ENCODE measurements around the gene PRR5. TPM values are rescaled to one million over a fixed set of nuclear protein-coding genes. Genes with fewer than 3 reads are reported as not detected.
A peak's percentile ranks its signal among the peaks of the same experiment; 100 is the strongest.

The PRR5 gene
- polyA plus RNA-seq, 1 of the 3 experiments (the other 2 are of a cell fraction), result 1.3 TPM

- Histone ChIP-seq H3K9me2 (no peaks in the 10 kb centered on the region), H3K4me1 (ENCODE audit: control insufficient read depth in 1 of 2, insufficient read depth in 2 of 2, low read depth in 1 of 2, low read length in 1 of 2) (peaks cover 0 to 15% of the 10 kb centered on the region in 2 experiments; a peak in 1 of 4 replicates), H3K79me2 (ENCODE audit: insufficient read depth) (no peaks in the 10 kb centered on the region), H3F3A (replicated peaks; ENCODE audit: insufficient read depth) (no peaks in the 10 kb centered on the region), H4K20me1 (ENCODE audit: insufficient read depth) (no peaks in the 10 kb centered on the region), H3K4me3 (ENCODE audit: low read depth in 2 of 2, low read length in 1 of 2) (peak overlapping the region in 1 of 2 experiments; percentile 56; a peak in 2 of 4 replicates), H3K9me3 (no peaks in the 10 kb centered on the region), H3K9ac (no peak overlapping the region), H3K27ac (ENCODE audit: low read depth in 2 of 2, low read length in 1 of 2) (no peak overlapping the region), H3K4me2 (no peak overlapping the region), H2AFZ (ENCODE audit: low read depth) (no peak overlapping the region), H3K27me3 (ENCODE audit: insufficient read depth) (no peaks in the 10 kb centered on the region; the same call in 1 of the 2 replicates), H3K36me3 (replicated peaks in 1 of 2; ENCODE audit: control insufficient read depth in 1 of 2, insufficient read depth in 2 of 2, low read length in 1 of 2) (no peaks in the 10 kb centered on the region)
- TF ChIP-seq CHD2 (IDR thresholded peaks at IDR 0.05; ENCODE audit: low read length, partially characterized antibody), result no peak
- peak; percentile 52 for TF ChIP-seq CTCF (IDR thresholded peaks at IDR 0.05)
- peak; percentile 43 for TF ChIP-seq RAD21 (IDR thresholded peaks at IDR 0.05; ENCODE audit: low read length)
- peak; percentile 69 for DNase-seq
- no CpG with 5 or more reads among the region's 9 CpGs for WGBS (ENCODE audit: low lambda C conversion rate)
- ChIA-PET POLR2A (no interaction called here), CTCF (interaction anchor here (0.7 to 3.9 kb wide), 15 partner anchors 8 to 676 kb away, joined by 3 to 30 read pairs (median 4); no protein-coding TSS in a partner anchor)
These were observed 32.4 kb upstream of the PRR5 start for GRCh38 chr22:44669561-44669976.

GRCh38 chr22:44670220-44670988 is 31.6 kb upstream of the PRR5 start:
- Histone ChIP-seq H3K27me3 (ENCODE audit: insufficient read depth) (no peaks in the 10 kb centered on the region; the same call in 1 of the 2 replicates), H3K9me3 (no peaks in the 10 kb centered on the region), H3F3A (replicated peaks; ENCODE audit: insufficient read depth) (no peaks in the 10 kb centered on the region), H3K9me2 (no peaks in the 10 kb centered on the region), H3K36me3 (replicated peaks in 1 of 2; ENCODE audit: control insufficient read depth in 1 of 2, insufficient read depth in 2 of 2, low read length in 1 of 2) (no peaks in the 10 kb centered on the region), H2AFZ (ENCODE audit: low read depth) (no peak overlapping the region), H3K79me2 (ENCODE audit: insufficient read depth) (no peaks in the 10 kb centered on the region), H3K4me2 (no peak overlapping the region), H3K4me1 (ENCODE audit: control insufficient read depth in 1 of 2, insufficient read depth in 2 of 2, low read depth in 1 of 2, low read length in 1 of 2) (peaks cover 0 to 15% of the 10 kb centered on the region in 2 experiments; a peak in 1 of 4 replicates), H3K9ac (no peak overlapping the region), H3K4me3 (ENCODE audit: low read depth in 2 of 2, low read length in 1 of 2) (no peak overlapping the region), H4K20me1 (ENCODE audit: insufficient read depth) (no peaks in the 10 kb centered on the region), H3K27ac (ENCODE audit: low read depth in 2 of 2, low read length in 1 of 2) (no peak overlapping the region)
- CTCF ChIA-PET, result interaction anchor here (0.7 to 3.9 kb wide), 14 partner anchors 8 to 677 kb away, joined by 3 to 30 read pairs (median 4); no protein-coding TSS in a partner anchor
- 85% methylated on average over 20 of the region's 20 CpGs for WGBS (ENCODE audit: low lambda C conversion rate)
- TF ChIP-seq RXRA (IDR thresholded peaks at IDR 0.05; ENCODE audit: borderline replicate concordance, low read depth), result no peak
- TF ChIP-seq GABPA (IDR thresholded peaks at IDR 0.05; ENCODE audit: low read depth), result no peak
- no peak for TF ChIP-seq TEAD4 (IDR thresholded peaks at IDR 0.05; ENCODE audit: borderline replicate concordance, insufficient read depth)
- no peak for TF ChIP-seq FOSL2 (IDR thresholded peaks at IDR 0.05; ENCODE audit: borderline replicate concordance, low read depth)
- no peak for TF ChIP-seq FOXM1 (IDR thresholded peaks at IDR 0.05; ENCODE audit: low read depth)
- no peak for TF ChIP-seq CTCF (IDR thresholded peaks at IDR 0.05)
- no peak for TF ChIP-seq JUND (IDR thresholded peaks at IDR 0.05)
- TF ChIP-seq MEF2A (IDR thresholded peaks at IDR 0.05; ENCODE audit: borderline replicate concordance, low read depth), result no peak
- no peak for TF ChIP-seq SMC3 (IDR thresholded peaks at IDR 0.05; ENCODE audit: low read depth, low read length)
- no peak for TF ChIP-seq CHD2 (IDR thresholded peaks at IDR 0.05; ENCODE audit: low read length, partially characterized antibody)
- TF ChIP-seq ELF1 (IDR thresholded peaks at IDR 0.05), result no peak
- POLR2A ChIA-PET, result no interaction called here
- DNase-seq, result no peak
